GM21723 (cell line): Measurements from ENCODE around the gene HIPK3.
"Not testable (repeated sequence)": the region's sequence is repeated elsewhere in the genome, so short reads cannot be mapped to it uniquely, and the experiment has no call there.

ENCODE experiments used
- ATAC-seq: cut with Tn5 transposase; IDR thresholded peaks from one replicate; pipeline ENCODE4 v1.9.1; 2021; ENCODE audit warnings: mild to moderate bottlenecking, moderate library complexity; ENCODE audit not compliant: unreplicated experiment

The HIPK3 gene

GRCh38 chr11:33296695-33297094 lies 39.5 kb downstream of the HIPK3 start:
- no peak for ATAC-seq

DNA sequence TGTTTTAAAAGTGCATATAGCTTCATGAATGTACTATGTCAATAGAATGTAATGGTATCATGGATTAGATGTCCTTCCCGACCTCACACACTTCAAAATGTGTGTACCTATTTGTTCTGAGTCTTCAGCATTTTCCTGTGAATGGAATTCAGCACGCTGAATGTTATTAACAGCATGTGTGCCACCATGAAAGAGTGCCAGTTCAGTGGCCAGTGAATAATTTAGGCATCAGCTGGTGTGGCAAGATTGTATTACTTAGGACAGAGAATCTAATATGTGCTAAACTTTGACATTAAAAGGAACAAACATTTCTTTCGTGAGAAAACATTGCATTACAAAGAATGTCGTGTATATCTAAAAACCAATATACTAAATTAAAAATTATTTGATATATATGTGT lies 46.4 kb downstream of the HIPK3 start:
- ATAC-seq, result no peak

- not testable (repeated sequence) for ATAC-seq
Observed at GRCh38 chr11:33306821-33307220, 49.6 kb downstream of the HIPK3 start.

DNA sequence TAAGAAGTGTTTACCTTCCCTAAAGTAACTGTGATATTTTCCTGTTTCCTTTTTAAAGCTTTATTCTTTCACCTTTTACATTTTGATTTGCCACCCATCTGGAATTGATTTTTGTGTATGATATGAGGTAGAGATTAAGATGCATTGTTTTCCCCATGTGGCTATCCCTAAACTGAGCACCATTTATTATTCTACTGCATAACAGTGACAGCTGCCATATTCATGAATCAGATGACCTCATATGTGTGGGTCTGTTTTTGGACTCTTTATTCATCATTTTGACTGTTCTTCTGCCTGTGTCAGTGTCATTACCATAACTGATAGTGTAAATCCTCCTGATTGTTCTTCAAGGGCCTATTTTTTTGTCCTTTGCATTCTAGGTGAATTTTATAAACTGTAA lies 50.8 kb downstream of the HIPK3 start:
- no peak for ATAC-seq

DNA sequence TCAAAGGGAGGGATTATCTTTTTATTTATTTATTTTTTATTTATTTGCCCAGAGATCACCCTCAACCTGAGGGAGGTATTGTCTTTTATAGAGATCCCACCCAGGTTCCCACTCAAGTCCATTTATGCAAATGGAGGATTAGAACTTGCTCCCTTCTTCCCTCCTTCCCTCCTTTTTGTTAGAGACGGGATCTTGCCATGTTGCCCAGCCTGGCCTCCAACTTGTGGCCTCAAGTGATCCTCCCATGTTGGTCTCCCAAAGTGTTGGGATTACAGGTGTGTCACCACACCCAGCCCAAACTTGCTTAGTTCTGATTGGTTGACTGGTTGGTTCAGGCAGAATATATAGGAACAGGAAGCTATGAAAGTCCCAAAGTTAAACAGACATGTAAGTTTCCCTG lies 51.9 kb downstream of the HIPK3 start:
- no peak for ATAC-seq

DNA sequence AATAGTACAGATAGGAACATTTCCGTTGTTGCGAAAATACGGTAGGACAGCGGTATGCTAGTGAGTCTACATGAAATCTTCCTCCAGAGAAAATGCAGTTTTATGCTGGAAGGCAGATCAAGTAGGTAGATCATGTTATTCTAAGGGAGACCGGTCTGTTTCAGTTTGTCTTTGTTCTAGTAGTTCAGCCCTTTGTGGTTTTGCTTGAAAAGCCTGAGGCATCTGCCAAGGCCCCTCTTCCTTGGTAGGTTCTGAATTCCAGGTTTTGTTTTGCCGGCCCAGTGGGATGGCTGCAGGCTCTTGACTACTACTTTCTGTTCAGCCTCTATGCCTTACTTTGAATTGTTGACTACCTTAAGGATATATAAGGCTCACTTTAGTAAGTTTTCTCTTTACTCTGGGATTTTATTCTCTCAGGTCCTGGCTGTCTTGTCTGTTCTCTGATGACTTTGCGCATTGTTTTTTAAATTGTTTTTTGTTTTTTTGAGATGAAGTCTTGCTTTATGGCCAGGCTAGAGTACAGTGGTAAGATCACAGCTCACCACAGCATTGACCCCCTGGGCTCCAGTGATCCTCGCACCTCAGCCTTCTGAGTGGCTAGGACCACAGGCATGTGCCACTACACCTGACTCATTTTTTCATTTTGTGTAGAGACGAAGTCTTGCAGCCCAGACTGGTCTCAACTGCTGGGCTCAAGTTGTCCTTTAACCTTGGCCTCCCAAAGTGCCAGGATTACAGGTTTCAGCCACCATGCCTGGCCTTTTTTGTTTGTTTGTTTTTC lies 53.7 kb downstream of the HIPK3 start:
- no peak for ATAC-seq

- no peak for ATAC-seq
Observed at GRCh38 chr11:33311680-33312079, 54.5 kb downstream of the HIPK3 start.

DNA sequence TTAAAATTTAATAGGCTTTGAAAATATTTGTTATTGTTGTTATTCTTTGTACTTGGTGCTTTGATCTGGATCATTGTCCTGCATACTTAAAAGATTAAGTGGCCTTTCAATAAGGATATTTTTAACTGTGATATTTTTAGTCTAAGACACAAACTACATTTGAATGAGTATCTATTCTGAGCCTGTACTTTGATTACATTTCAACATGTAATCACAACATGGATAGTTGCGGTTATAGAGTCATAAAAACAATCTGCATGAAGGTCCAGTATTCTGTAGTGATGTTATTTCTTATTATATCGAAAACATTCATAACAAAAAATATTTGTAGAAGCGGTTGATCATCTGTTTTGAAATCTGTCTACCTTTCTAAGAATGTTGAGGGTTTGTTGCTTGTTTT lies 58.6 kb downstream of the HIPK3 start:
- no peak for ATAC-seq

DNA sequence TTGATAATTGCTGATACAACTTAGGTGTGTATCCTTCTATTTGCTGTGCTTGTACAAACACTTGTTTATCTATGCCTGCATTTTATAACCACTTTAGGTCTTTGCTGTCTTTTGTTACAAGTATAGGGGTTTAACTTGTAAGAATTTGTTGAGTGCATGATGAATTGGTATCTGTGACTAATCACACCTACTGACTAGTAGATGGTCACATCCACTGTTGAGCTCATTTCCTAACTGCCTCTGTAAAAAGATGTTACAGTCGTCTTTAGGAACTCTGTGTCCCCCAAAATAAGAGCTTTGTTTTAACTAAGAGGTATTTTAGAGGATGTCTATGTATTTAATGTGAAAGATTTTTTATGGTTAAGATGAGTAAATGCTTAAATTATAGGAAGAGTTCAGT lies 60.5 kb downstream of the HIPK3 start:
- no peak for ATAC-seq

- no peak for ATAC-seq
Observed at GRCh38 chr11:33320016-33320813, 63.0 kb downstream of the HIPK3 start.

DNA sequence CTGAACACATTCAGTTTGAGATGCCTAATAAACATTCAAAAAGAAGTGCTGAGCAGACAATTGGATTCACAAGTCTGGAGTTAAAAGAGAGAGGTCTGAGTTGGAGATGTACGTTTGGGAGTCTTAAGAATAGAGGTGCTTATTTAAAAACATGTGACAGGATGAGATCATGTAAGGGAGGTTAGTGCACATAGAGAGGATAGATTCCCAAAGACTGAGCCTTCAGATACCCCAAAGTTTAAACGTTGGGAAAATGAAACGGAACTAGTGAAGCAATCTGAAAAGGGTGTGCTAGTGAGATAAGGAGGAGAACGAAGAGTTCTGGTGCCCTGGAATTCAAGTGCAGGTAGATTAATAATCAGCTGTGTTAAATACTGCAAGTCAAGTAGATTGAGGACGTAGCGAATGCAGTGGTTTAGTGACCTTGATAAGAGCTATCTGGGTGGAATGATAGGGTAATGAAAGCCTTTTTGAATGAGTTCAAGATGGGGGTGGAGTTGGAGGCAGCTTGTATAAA lies 63.7 kb downstream of the HIPK3 start:
- no peak for ATAC-seq

GRCh38 chr11:33321422-33321821 lies 64.2 kb downstream of the HIPK3 start:
- peak; percentile 48 for ATAC-seq

GRCh38 chr11:33323421-33323820 lies 66.2 kb downstream of the HIPK3 start:
- ATAC-seq, result no peak

DNA sequence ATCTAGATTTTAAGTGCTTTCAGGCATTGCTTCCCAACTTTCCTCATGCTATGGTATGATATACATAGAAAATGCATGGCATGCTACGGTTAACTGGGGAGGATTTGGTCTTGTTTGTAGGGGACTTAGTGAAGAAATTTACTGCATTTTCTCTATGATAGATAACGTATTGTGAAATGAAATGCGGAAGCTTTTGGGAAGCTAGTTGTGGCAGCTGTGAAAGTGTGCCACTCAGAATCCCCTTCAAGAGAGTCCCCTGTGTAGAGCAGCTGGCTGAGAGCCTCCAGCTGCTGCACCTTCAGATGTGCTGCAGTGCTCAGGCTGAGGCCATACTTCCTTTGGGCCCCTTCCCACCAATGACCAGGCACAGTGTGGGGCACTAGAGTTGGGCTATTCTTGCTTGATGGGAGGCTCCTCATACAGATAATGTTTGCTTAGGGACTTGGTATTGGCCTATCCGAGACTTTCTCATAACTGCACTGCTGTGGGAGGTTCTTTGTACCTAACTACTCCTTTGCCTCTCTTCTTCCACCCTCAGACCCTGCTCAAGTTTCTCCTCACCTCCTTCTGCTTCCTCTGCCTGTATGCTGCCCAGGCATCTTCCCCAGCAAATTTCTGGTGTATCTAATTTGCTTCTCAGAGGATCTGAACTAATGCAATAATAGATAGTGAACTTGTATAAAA lies 67.3 kb downstream of the HIPK3 start:
- ATAC-seq, result no peak

- ATAC-seq, result no peak
Observed at GRCh38 chr11:33325451-33325850, 68.3 kb downstream of the HIPK3 start.

DNA sequence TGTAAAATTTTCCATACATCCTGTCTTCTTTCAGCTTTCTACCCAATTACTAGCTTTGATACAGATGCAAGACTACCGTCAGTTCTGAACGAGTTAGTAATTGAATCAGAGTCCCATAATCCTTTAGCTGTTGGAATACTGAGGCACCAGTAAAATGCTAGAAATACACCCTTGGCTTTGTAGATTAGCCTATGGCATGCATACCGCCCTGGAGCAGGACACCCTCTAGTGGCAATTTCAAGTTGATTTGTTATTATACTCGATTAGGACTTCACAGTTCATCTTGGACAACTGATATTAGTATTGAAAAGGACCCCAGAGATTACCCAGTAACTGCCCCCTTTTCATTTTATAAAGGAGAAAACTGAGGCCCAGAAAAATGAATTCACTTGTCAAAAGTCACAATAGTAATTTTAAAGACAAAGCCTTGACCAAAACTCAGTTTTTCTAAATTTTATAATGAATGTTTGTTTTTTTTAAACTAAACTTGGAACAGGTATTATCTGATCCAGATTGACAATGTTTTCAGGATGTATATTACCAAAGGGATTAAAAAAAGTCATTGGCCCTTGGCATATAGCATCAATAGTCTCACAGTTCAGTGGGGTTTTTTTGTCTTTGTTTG lies 72.6 kb downstream of the HIPK3 start:
- ATAC-seq, result peak; percentile 79

DNA sequence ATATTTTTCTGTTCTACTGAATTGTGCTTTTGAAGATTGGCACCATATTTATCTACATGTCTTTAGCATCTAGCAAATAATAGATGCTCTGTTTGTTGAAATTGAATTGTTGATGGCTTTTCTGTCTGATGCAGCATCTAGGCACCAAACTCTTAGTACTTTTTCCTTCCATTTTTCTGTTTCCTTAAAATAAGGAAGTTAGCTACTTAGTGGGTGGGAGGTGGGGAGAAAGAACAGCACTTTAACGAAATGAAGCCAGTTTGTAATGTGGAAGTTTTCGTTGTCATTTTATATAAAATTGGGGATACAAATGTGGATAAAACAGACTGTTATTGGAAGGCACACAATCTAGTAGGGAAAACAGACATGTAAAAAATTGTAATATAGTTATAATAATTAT lies 76.6 kb downstream of the HIPK3 start:
- ATAC-seq, result no peak

GRCh38 chr11:33334627-33335026 lies 77.4 kb downstream of the HIPK3 start:
- no peak for ATAC-seq

DNA sequence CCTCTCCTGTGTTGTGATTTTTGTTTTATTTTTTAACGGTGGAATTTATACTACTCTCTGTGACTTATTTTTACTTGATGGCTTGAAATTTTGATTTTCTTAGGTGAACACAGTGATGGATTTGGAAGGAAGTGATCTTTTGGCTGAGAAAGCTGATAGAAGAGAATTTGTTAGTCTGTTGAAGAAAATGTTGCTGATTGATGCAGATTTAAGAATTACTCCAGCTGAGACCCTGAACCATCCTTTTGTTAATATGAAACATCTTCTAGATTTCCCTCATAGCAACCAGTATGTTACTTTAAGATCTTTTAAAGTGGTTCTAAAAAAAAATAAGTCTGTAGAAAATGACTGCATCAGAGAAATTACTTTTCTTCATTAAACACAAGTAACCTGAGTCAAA lies 82.1 kb downstream of the HIPK3 start:
- no peak for ATAC-seq

DNA sequence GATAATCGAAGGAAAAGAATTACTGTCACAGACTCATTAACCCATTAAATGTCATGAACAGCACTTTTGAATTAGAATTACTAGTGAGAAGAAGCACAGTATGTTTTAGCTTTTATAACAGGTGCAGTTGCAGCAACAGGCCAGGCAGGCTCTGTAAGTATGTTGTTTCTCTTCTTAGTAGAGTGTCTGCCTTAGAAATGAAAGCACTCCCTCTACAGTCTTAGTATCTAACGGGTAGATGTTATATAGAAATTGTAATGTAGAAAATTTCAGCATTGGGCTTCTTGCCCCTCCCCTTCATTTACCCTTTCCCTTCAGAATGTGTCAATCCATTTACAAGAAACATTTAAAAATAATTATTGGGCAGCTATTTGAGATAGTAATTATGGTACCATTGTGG lies 87.4 kb downstream of the HIPK3 start:
- ATAC-seq, result no peak

DNA sequence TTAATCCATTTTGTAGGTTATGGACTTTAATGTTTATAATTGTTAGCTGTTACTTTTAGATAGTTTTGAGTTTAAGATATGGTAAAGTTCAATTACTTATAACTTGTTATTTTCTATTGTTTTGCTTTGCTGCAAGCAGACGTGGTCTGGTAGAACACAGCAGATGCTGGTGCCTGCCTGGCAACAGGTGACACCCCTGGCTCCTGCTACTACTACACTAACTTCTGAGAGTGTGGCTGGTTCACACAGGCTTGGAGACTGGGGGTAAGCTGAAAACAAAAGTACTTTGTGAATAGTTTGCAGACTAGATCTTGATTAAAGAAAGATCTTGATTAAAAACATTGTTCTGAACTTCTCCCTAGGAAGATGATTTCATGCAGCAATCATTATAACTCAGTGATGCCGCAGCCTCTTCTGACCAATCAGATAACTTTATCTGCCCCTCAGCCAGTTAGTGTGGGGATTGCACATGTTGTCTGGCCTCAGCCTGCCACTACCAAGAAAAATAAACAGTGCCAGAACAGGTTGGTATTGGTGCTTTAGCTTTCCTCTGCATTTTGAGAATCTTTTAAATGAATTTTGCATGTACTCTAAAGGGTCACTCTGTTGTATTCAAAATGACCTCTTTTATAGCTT lies 90.4 kb downstream of the HIPK3 start:
- peak; percentile 93 for ATAC-seq
